C4-2B (cell line): Measurements from ENCODE around the gene PPP1R13L.

Experiments
- CTCF ChIP-seq: fragments of 450-650 bp; conservative IDR thresholded peaks from 2 replicates; pipeline ENCODE4 v1.5.1; 2017; ENCODE audit warnings: mild to moderate bottlenecking
- ZFX ChIP-seq: fragments of 450-650 bp; IDR thresholded peaks from 2 replicates; pipeline ENCODE4 v1.6.1; 2017

DNA sequence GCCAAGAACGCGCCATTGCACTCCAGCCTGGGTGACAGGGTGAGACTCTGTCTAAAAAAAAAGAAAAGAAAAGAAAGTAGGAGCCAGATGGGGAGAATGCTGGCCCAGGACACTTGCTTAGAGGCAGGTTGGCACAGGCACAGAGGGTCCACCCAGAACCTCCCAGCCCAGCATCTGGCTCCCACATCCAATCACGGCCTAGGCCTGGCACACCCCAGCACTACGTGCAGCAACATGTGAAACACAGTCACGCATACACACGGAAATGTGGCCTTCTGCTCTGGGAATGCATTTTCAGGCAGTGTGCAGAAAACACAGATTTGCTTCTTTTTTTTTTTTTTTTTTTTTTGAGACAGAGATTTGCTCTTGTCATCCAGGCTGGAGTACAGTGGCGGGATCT is 42.1 kb upstream of the PPP1R13L start:
- TF ChIP-seq CTCF (no peak), ZFX (no peak)
